Hematopoietic multipotent progenitor cell treated with erythropoietin and hydrocortisone succinate and interleukin-3 and kit ligand, for 17 days (in vitro differentiated cells): ENCODE data around the gene CFHR4.
"Not testable (repeated sequence)": the region's sequence is repeated elsewhere in the genome, so short reads cannot be mapped to it uniquely, and the experiment has no call there.

Experiments
- DNase-seq: peaks from one replicate; pipeline ENCODE4 v3.0.0-alpha.2; 2015; ENCODE audit warnings: low spot score

Gene CFHR4

DNA sequence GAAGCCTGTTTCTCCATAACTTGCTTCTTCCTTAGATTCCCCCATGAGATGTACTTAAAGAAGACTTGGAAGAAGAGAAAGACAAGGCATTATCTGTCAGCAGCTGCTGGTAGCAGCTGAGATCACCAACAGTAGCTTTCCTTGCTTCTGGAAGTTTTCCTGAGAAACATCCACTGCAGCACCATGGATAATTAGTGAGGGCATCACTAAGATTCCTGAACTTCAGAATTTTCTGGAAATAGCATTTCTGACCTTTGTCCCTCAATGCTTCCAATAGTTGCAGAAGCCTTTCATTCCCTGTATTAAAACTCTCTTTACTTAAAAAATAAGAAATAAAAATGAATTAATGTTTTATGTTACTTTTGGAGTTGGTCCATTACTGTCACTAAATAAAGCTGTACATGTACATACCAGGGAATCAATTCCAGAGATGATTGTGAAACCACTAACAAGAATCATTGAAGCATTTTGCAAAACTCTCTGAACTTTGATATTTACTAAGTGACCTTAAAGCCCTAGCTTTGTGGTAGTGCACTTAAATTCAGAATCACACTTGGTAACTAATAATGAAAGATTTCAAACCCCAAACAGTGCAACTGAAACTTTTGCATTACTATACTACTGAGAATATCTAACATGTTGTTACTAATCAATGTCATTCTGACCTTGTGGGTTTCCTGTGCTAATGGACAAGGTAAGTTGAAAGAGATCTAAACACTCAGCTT, at the start of gene CFHR4:
TSS of gene CFHR4 (plus strand) at position 538 of the 725 bp plus-strand sequence. CDS start at position 637, 99 bp downstream.
- DNase-seq = no peak

DNA sequence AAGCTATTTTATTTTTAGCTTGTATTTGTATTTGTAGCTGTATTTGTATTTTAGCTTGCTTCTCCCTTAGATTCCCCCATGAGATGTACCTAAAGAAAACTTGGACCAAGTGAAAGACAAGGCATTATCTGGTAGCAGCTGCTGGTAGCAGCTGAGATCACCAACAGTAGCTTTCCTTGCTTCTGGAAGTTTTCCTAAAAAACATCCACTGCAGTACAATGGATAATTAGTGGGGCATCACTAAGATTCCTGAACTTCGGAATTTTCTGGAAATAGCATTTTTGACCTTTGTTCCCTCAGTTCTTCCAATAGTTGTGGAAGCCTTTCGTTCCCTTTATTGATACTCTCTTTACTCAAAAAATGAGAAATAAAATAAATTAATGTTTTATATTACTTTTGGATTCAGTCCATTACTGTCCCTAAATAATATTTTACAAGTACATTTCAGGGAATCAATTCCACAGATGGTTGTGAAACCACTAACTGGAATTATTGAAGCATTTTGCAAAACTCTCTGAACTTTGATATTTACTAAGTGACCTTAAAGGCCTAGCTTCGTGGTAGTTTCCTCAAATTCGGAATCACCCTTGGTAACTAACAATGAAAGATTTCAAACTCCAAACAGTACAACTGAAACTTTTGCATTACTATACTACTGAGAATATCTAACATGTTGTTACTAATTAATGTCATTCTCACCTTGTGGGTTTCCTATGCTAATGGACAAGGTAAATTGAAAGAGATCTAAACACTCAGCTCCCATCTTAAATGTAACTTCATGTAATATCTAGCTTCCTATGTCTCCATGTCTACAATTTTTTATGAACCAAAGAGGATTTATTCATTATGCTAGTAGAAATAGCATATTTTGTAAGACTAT, 38.0 kb upstream of the CFHR4 start:
- not testable (repeated sequence) for DNase-seq

DNA sequence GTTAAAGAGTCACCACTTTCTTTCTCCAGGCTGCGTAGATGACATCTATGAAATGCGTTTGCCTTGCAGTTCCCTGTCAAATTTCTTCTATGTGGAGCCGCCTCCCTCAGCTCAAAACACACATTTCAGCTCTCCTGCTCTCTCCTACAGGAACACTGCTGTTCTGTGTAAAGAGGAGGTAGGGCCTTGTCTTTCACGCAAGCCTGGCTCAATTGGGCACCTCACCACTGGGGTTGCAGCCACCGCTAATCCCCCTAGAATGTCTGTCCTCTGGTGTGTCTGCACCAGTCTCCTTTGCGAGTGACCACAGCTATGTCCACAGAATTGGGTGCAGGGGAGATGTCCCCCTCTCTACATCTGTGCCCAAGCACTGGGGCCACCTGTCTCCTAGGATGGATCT, 31.8 kb upstream of the CFHR4 start:
- DNase-seq = no peak

DNA sequence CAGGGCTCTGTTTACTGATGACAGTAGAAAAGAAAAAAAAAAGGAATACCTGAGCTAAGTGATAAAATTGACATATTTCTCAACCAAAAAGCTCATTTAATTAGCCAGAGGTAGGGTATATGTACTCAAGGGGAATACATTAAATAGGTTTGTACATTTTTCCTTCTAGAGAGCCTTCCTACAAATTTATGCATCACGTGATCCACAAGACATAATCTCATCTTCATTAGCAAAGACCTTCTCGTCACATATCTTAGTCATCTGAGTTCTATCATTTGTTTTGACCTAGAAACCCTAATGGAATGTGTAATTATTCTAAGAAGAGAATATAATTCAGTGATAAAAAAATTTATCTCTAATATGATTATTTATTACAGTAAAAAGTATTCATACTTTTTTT, 30.7 kb upstream of the CFHR4 start:
- no peak for DNase-seq

DNA sequence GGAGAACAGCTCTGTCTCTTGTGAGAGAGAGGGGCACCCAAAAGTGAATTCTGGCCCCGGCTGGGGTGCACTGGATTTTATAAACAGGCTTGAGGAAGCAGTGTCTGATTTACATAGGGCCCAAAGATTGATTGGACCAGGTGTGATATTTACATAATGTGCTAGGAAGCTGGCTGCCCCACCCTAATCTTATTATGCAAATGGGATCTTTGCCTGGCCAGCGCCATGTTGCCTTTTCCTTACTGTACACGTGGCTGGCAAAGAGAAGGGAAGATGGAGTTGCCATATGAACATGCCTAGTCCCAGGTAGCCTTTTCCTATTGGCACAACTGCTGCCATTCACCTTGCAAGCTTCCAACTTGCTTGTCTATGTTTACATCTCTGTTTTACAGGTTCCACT, 29.0 kb upstream of the CFHR4 start:
- no peak for DNase-seq

DNA sequence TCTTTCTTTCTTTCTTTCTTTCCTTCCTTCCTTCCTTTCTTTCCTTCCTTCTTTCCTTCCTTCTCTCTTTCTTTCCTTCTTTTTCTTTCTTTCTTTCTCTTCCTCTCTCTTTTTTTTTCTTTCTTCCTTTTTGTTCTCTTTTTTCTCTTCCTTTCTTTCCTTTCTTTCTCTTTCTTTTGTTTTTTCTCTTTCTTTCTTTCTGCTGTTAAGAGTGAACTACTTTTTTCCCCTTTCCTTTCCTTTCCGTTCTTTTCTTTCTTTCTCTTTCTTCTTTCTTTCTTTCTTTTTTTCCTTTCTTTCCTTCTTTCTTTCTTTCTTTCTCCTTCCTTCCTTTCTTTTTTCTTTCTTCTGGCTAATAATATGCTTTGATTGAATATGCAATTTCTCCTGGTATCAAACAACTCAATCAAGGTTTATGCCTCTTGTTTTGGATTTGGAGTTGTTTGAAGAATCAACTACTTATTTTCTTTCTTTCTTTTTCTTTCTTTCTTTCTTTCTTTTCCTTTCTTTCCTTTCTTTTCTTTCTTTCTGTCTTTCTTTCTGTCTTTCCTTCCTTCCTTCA, 27.4 kb upstream of the CFHR4 start:
- DNase-seq = no peak

DNA sequence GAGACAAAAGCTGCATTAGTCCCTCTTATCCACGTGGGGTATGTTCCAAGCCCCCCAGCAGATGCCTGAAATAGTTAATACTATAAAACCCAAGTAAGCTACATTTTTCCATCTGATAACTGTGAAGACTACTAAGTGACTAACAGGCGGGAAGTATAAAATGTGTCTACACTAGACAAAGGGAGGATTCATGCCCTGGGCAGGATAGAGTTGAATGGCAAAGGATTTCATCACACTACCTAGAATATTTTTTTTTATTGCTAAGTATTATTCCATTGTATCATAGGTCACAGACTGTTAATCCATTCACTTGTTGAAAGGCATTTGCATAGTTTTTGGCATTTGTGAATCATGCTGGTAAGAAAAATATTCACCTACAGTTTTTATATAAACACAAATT, 26.4 kb upstream of the CFHR4 start:
- DNase-seq = no peak

- DNase-seq = no peak
Observed at GRCh38 chr1:196866974-196867373, 20.9 kb upstream of the CFHR4 start.

DNA sequence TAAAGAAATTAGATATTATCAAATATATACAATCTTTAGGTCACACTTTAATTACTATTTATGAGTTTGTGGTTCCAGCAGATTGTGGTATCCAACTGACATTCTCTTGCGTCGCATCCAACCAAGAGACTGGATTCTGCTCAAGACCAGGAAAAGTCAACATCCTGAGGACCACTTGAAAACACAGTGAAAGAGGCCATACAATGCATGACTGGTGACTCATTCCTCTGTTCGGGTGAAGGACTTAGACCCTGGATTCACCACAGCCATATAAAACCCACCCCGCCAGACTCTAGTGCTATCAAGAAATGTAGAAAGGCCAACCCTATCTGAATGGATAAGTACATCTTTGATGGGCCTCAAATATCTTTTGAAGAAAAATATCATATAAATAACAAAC, 14.5 kb upstream of the CFHR4 start:
- no peak for DNase-seq

DNA sequence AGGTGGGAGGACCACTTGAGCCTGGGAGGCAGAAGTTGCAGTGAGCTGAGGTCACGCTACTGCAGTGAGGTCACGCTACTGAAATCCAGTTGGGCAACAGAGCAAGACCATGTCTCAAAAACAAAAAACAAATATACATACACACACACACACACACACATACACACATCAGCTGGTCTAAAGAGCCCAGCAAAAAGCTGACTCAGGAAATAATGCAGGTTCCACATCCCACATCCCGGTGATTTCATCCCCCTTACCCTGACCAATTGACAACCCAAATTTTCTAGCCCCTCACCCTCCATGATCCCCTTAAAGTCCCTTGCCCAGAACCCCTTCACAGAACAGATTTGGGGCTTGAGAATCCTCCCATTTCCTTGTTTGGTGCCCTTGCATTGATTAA, 11.9 kb upstream of the CFHR4 start:
- DNase-seq = no peak

DNA sequence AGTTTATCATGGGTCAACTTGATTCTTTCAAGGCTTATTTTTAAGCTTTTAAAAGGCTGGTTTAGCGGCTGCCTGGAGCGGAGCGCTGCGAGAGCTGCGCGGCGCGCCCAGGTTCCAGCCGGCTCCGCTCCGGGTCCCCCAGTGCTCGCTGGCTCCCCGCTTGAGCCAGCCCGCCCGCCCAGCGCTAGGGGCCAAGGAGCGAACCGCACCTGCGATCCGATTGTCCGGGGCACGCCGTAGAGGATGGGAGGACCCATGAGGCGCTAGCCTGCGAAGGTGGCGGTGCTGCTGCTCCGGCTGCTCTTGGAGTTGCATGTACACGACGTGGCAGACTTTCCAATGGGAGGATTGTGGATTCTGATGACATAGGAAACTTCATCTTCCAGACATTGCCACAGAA, 9.9 kb upstream of the CFHR4 start:
- DNase-seq = no peak

DNA sequence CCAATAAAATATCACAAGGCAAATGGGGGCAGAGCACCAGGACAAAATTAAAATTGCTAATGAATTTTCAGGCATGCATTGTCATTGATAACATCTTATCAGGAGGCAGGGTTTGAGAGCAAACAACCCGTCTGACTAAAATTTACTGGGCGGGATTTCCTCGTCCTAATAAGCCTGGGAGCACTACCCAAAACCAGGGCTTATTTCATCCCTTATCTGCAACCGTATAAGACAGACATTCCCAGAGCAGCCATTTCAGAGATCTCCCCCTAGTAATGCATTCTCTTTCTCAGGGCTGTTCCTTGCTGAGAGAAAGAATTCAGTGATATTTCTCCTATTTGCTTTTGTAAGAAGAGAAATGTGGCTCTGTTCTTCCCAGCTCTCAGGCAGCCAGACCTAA, 1.3 kb upstream of the CFHR4 start:
- DNase-seq = not testable (repeated sequence)

DNA sequence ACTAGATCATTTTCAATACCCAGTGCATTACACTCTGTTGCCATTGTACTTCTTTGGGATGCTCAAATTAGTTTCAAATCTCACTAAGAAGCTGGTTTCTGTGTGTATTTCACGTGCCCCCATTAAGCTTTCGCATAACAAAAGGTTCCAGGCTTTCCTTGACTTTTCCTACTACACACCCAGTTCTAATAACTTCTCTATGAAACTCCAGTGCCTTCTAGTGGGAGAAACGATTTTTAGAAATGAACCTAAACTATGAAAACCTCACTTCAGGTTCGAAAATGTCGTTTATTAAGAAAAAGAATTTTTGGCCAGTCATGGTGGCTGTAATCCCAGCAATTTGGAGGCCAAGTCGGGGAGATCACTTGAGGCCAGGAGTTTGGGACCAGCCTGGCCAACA, 2.8 kb downstream of the CFHR4 start:
- DNase-seq = no peak

DNA sequence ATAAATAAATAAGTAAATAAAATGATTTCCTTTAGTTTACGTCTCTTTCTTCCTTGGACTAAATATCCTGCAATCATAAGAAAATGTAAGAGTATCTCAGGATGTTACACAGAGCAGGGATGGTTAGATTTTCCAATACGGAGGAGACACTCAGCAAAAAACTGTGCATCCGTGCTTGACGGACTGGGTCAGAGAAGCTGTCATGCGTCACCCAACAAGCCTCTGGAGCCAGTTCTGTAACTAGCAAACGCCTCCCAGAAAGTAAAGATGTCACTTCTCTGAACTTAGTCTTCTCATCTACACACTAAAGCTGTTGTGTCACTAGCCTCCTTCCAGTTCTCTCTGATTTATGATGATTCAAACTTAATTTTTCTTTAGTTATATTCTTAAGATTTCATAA, 3.4 kb downstream of the CFHR4 start:
- no peak for DNase-seq

- no peak for DNase-seq
Observed at GRCh38 chr1:196896355-196896754, 8.5 kb downstream of the CFHR4 start.

DNA sequence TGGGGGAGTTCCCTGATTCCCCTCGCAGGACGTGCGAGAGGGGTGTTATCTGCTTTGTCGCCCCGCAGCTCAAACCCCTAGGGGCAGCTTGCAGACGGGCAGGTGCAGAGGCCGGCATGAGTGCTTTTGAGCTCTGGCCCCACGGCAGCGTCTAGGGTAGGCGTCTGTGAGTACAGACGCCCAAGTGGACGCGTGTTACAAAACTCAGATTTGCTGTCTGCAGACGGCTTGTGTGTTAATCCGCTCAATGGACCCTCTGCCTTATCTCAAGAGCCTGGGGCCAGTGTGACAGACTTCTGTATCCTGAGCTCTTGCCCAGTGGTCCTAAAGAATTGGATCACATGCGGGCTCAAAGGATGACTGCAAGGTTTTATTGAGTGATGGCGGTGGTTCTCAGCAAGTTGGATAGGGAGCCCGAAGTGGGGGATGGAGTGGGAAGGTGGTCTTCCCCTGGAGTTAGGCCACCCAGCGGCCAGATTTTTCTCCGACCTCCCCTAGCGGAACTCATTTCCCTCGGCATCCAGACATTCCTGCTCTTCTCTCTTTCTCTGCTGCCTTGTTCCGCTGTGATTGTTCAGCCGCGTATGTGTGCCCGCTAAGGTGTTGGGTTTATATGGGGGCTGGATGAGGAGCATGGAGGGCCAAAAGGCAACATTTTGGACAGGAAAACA, 9.4 kb downstream of the CFHR4 start:
- no peak for DNase-seq

- no peak for DNase-seq
Observed at GRCh38 chr1:196902344-196902743, 14.5 kb downstream of the CFHR4 start.

DNA sequence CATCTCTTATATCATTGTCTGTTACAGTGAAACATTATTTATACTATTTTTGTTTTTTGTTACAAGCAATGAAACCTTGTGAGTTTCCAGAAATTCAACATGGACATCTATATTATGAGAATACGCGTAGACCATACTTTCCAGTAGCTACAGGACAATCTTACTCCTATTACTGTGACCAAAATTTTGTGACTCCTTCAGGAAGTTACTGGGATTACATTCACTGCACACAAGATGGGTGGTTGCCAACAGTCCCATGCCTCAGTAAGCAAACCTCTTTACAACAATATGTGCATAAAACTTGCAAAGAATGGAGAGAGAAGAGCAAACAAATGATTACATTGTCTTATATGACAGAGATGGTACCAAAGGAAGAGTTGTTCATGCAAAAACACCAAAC, 22.4 kb downstream of the CFHR4 start:
- no peak for DNase-seq

- DNase-seq = not testable (repeated sequence)
Observed at GRCh38 chr1:196912283-196912682, 24.4 kb downstream of the CFHR4 start.

GRCh38 chr1:196926839-196927238, 39.0 kb downstream of the CFHR4 start:
- DNase-seq = not testable (repeated sequence)

GRCh38 chr1:196932853-196933252, 45.0 kb downstream of the CFHR4 start:
- DNase-seq = not testable (repeated sequence)

GRCh38 chr1:196933531-196934189, 45.8 kb downstream of the CFHR4 start:
- DNase-seq = no peak
